ENCODE data around the gene KYNU. TPM values are rescaled to one million over a fixed set of nuclear protein-coding genes. Genes with fewer than 3 reads are reported as not detected.

KYNU gene
- total RNA-seq, 1 donor from 2014 or later = not detected

GRCh38 chr2:142875652-142876051 lies 1.8 kb upstream of the KYNU start:
- no peaks in the 10 kb centered on the region for H3K9me3 Mint-ChIP-seq (ENCODE audit: low read depth)
- H3K4me3 Mint-ChIP-seq (ENCODE audit: low read depth) = no peak overlapping the region
- no peaks in the 10 kb centered on the region for H3K27me3 Mint-ChIP-seq
- no peak overlapping the region for H3K27ac Mint-ChIP-seq
- TF ChIP-seq CTCF (IDR thresholded peaks at IDR 0.05; ENCODE audit: unreplicated experiment) = no peak
- H3K4me1 Mint-ChIP-seq (ENCODE audit: low read depth) = peaks cover 9% of the 10 kb centered on the region
- DNase-seq (ENCODE audit: low spot score, unreplicated experiment) = no peak
- H3K36me3 Mint-ChIP-seq (ENCODE audit: insufficient read depth) = no peaks in the 10 kb centered on the region

DNA sequence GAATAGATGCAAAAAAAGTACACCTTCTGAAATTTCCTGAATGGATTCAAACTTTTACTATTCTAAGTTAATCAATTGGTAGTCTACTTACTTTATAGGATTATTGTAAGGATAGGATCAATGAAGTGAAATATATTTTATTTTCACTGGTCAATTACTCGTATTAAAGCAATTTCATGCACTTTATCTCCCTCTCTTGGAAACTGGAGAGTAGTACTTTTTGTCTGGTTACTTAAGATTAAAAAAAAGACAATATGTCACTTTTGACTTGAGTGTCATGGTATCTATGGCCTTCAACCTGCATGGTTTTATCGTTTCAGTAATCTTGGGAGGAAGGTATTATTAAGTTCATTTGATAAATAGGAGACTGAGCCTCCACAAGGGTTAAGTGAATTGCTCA lies 1.0 kb upstream of the KYNU start:
- no peaks in the 10 kb centered on the region for H3K36me3 Mint-ChIP-seq (ENCODE audit: insufficient read depth)
- no peak for TF ChIP-seq CTCF (IDR thresholded peaks at IDR 0.05; ENCODE audit: unreplicated experiment)
- H3K27me3 Mint-ChIP-seq = no peaks in the 10 kb centered on the region
- no peak for DNase-seq (ENCODE audit: low spot score, unreplicated experiment)
- H3K27ac Mint-ChIP-seq = no peak overlapping the region
- H3K9me3 Mint-ChIP-seq (ENCODE audit: low read depth) = no peaks in the 10 kb centered on the region
- H3K4me1 Mint-ChIP-seq (ENCODE audit: low read depth) = peaks cover 9% of the 10 kb centered on the region
- H3K4me3 Mint-ChIP-seq (ENCODE audit: low read depth) = no peak overlapping the region

GRCh38 chr2:142878031-142878678 lies 691 bp downstream of the KYNU start:
- Mint-ChIP-seq H3K36me3 (ENCODE audit: insufficient read depth) (no peaks in the 10 kb centered on the region), H3K9me3 (ENCODE audit: low read depth) (no peaks in the 10 kb centered on the region), H3K4me3 (ENCODE audit: low read depth) (no peak overlapping the region), H3K27ac (no peak overlapping the region), H3K27me3 (no peaks in the 10 kb centered on the region), H3K4me1 (ENCODE audit: low read depth) (peaks cover 9% of the 10 kb centered on the region)
- no peak for TF ChIP-seq CTCF (IDR thresholded peaks at IDR 0.05; ENCODE audit: unreplicated experiment)
- DNase-seq (ENCODE audit: low spot score, unreplicated experiment) = no peak

- Mint-ChIP-seq H3K27ac (no peak overlapping the region), H3K9me3 (ENCODE audit: low read depth) (peaks cover 3% of the 10 kb centered on the region), H3K36me3 (ENCODE audit: insufficient read depth) (peaks cover 1% of the 10 kb centered on the region), H3K27me3 (no peaks in the 10 kb centered on the region), H3K4me1 (ENCODE audit: low read depth) (peaks cover 6% of the 10 kb centered on the region), H3K4me3 (ENCODE audit: low read depth) (no peak overlapping the region)
- no peak for TF ChIP-seq CTCF (IDR thresholded peaks at IDR 0.05; ENCODE audit: unreplicated experiment)
- no peak for DNase-seq (ENCODE audit: low spot score, unreplicated experiment)
These were observed 1.7 kb downstream of the KYNU start for GRCh38 chr2:142879151-142879550.

- no peak overlapping the region for H3K27ac Mint-ChIP-seq
- H3K4me1 Mint-ChIP-seq (ENCODE audit: low read depth) = peaks cover 3% of the 10 kb centered on the region
- peaks cover 1% of the 10 kb centered on the region for H3K36me3 Mint-ChIP-seq (ENCODE audit: insufficient read depth)
- no peak for DNase-seq (ENCODE audit: low spot score, unreplicated experiment)
- no peaks in the 10 kb centered on the region for H3K27me3 Mint-ChIP-seq
- peaks cover 3% of the 10 kb centered on the region for H3K9me3 Mint-ChIP-seq (ENCODE audit: low read depth)
- no peak for TF ChIP-seq CTCF (IDR thresholded peaks at IDR 0.05; ENCODE audit: unreplicated experiment)
- no peak overlapping the region for H3K4me3 Mint-ChIP-seq (ENCODE audit: low read depth)
These were observed 2.8 kb downstream of the KYNU start for GRCh38 chr2:142880279-142880678.
